Large intestine (tissue), 3 donors: ENCODE measurements around the gene TMOD1. TPM values are rescaled to one million over a fixed set of nuclear protein-coding genes. Genes with fewer than 3 reads are reported as not detected.
"Not testable (repeated sequence)": the region's sequence is repeated elsewhere in the genome, so short reads cannot be mapped to it uniquely, and the experiment has no call there.

Source experiments
- DNase-seq, 2 donors: peaks; one replicate each; pipeline versions ENCODE4 v3.0.0 to v3.0.0-alpha.2; 2013
- H3K27ac ChIP-seq: one replicate; pipeline ENCODE4 v1.5.1; 2013; ENCODE audit warnings: low read length
- H3K27me3 ChIP-seq: 2 replicates; pipeline ENCODE4 v1.6.1; 2013; ENCODE audit warnings: low read length; ENCODE audit not compliant: control insufficient read depth, insufficient read depth
- H3K36me3 ChIP-seq: 2 replicates; pipeline ENCODE4 v1.6.1; 2013; ENCODE audit warnings: low read length; ENCODE audit not compliant: control insufficient read depth, insufficient read depth
- H3K4me1 ChIP-seq: one replicate; pipeline ENCODE4 v1.6.1; 2013; ENCODE audit warnings: low read length; ENCODE audit not compliant: control insufficient read depth, insufficient read depth
- H3K4me3 ChIP-seq: one replicate; pipeline ENCODE4 v1.5.1; 2013; ENCODE audit warnings: low read length
- H3K9me3 ChIP-seq: one replicate; pipeline ENCODE4 v1.6.1; 2013; ENCODE audit warnings: mild to moderate bottlenecking, low read depth, low read length, moderate library complexity; ENCODE audit not compliant: control insufficient read depth
- WGBS: methylation state at CpG from one replicate; pipeline ENCODE4 v1.1.5; 2013; ENCODE audit warnings: low lambda C conversion rate; ENCODE audit not compliant: insufficient coverage; 5-methylcytosine and 5-hydroxymethylcytosine counted together
- polyA plus RNA-seq: library from polyadenylated mRNA; unstranded; fragments of 120-200 nt; gene quantifications from one replicate; pipeline ENCODE4 v1.2.1, GENCODE V29; 2013

Gene TMOD1
- polyA plus RNA-seq, 1 donor: 8.9 TPM

DNA sequence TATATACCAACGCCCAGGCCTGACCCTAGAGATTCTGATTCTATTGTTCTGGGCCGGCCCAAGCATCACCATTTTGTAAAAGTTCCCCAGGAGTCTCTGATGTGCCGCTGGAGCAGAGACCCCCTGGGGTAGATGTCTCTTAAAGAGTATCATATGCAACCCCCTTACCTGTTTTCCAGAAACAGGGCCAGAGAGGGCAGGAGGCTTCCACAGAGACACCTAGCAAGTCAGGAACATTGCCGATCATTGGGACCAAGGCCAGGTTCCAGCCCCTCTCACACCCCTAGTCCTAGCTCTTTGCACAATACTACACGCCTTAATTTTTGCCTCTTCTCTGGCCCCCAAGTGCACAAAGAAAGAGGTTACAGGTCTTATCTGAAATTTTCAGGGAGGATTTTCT, 63.8 kb downstream of the TMOD1 start:
- 100% methylated on average over 1 of the region's 5 CpGs for WGBS
- Histone ChIP-seq H3K27ac (no peak overlapping the region), H3K4me3 (no peak overlapping the region), H3K9me3 (no peaks in the 10 kb centered on the region), H3K36me3 (no peaks in the 10 kb centered on the region), H3K4me1 (peaks cover 2% of the 10 kb centered on the region), H3K27me3 (no peaks in the 10 kb centered on the region)
- DNase-seq: no peak

DNA sequence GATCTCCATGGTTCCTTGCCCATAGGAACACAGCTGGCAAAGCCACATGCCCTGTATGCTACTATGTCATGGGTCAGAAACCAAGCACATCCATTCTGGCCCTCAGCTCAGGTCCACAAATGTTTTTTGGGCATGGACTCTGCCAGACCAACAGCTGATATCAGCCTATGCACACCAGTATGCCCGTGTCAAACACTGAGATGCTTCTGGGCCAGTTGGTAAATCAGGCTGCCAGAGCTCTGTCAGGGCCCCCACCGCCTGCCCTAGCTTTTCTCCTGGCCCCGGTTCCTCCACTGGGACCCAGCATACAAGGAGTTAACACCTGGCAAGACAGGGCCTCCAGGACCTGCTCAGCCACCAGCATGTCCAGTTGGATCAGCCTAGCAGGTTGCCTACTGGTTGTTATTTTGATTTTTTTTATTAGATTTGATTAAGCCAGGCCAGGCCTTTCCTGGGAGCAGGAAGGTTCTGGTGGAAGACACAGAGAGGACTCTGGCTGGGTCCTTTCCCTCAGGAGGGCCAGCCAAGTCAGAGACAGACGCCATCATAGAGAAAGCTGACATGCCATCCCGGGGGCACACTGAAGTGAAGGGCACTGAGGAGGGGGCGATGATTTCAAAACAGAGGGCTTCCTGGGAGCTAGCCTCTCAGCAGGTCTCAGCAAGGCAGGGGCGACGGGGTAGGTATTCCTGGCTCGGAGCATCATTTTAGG, 65.9 kb downstream of the TMOD1 start:
- Histone ChIP-seq H3K27ac (no peak overlapping the region), H3K4me1 (peaks cover 2% of the 10 kb centered on the region), H3K27me3 (no peaks in the 10 kb centered on the region), H3K4me3 (no peak overlapping the region), H3K9me3 (no peaks in the 10 kb centered on the region), H3K36me3 (no peaks in the 10 kb centered on the region)
- WGBS: no CpG with 5 or more reads among the region's 9 CpGs
- DNase-seq: no peak

- Histone ChIP-seq H3K27ac (no peak overlapping the region), H3K27me3 (no peaks in the 10 kb centered on the region), H3K36me3 (no peaks in the 10 kb centered on the region), H3K4me1 (peaks cover 2% of the 10 kb centered on the region), H3K9me3 (no peaks in the 10 kb centered on the region), H3K4me3 (no peak overlapping the region)
- DNase-seq: no peak
- 60% methylated on average over 1 of the region's 4 CpGs for WGBS
Measured at GRCh38 chr9:97567894-97568202, 66.4 kb downstream of the TMOD1 start.

- Histone ChIP-seq H3K27ac (no peak overlapping the region), H3K4me1 (peaks cover 2% of the 10 kb centered on the region), H3K9me3 (no peaks in the 10 kb centered on the region), H3K36me3 (no peaks in the 10 kb centered on the region), H3K27me3 (no peaks in the 10 kb centered on the region), H3K4me3 (no peak overlapping the region)
- WGBS: 88% methylated on average over 1 of the region's 11 CpGs
- no peak for DNase-seq
Measured at GRCh38 chr9:97568461-97569275, 67.2 kb downstream of the TMOD1 start.

DNA sequence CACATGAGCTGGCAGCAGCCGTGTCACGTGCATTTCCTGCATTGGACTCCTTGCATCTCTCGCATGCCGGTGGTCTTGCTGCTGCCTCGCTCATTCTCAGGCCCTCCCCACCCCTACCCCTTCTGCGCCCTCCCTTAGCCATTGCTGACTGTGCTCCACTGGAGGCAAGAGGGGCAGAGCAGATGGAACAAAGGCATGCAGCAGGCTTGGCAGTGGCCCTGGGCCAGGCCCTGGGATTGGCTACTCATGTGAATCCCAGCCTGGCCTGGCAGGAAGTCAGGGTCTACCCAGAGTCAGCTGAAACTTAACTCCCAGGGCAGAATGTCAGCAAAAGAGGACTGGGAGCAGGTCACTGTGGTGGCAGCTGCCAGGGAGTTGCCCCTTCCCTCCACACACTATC, 69.4 kb downstream of the TMOD1 start:
- H3K36me3 ChIP-seq: no peaks in the 10 kb centered on the region
- no peaks in the 10 kb centered on the region for H3K9me3 ChIP-seq
- no peaks in the 10 kb centered on the region for H3K27me3 ChIP-seq
- no CpG with 5 or more reads among the region's 6 CpGs for WGBS
- H3K4me1 ChIP-seq: no peaks in the 10 kb centered on the region
- H3K4me3 ChIP-seq: no peak overlapping the region
- DNase-seq: no peak
- H3K27ac ChIP-seq: no peak overlapping the region

DNA sequence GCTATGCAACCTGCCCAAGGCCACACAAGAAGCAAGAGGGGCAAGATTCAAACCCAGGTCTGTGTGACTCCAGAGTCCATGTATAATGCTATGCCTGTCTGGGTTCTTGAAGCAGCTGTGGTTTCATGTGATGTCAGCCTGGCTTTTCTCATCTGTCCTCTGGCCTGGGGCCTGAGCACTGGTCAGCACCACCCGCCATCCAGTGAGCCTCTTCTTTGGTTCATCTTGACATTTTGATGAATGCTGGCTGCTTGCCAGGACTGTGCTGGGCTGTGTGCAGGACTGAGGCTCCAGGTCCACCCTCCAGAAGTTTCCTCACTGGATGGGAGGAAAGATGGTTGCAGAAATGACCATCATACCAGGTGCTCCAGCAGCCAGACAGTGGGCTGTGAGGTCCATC, 70.2 kb downstream of the TMOD1 start:
- no peak for DNase-seq
- no CpG with 5 or more reads among the region's 1 CpG for WGBS
- Histone ChIP-seq H3K36me3 (no peaks in the 10 kb centered on the region), H3K9me3 (no peaks in the 10 kb centered on the region), H3K4me3 (no peak overlapping the region), H3K27me3 (no peaks in the 10 kb centered on the region), H3K4me1 (no peaks in the 10 kb centered on the region), H3K27ac (no peak overlapping the region)

DNA sequence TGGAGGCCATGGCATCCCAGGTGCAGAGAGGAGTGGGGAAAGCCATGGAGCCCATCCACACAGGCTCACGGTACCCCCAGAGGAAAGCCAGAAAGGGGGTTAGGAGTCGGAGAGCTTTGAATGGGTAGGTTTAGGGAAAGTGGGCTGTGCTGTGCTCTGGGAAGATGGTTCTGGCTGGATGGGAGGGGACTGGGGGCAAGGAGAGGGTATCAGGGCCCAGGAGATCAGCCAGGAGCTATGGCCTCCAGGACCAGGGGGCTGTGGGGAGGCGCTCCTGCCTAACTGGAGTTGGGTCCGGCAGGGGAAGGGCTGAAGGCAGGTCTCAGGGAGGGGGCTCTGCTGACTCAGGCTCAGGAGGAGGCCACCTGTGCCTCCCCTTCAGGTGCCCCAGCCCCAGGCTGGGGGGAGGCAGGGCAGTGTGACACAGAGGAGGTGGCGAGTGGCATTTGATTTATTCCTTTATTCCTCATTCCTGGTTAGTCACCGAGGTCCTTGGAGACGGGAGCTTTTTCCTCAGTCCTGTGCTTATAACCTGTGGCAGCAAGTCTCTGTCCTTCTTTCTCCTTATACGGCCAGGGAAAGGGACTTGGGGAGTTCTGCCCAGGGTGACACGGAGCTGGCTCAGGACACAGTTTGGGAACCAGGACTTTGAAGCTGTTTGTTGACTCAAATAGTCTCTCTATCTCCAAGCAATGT, 70.9 kb downstream of the TMOD1 start:
- no peak for DNase-seq
- no peaks in the 10 kb centered on the region for H3K36me3 ChIP-seq
- WGBS: no CpG with 5 or more reads among the region's 9 CpGs
- no peaks in the 10 kb centered on the region for H3K9me3 ChIP-seq
- H3K4me1 ChIP-seq: no peaks in the 10 kb centered on the region
- no peak overlapping the region for H3K27ac ChIP-seq
- no peak overlapping the region for H3K4me3 ChIP-seq
- no peaks in the 10 kb centered on the region for H3K27me3 ChIP-seq

GRCh38 chr9:97572892-97573365, 71.5 kb downstream of the TMOD1 start:
- Histone ChIP-seq H3K9me3 (no peaks in the 10 kb centered on the region), H3K36me3 (no peaks in the 10 kb centered on the region), H3K4me1 (no peaks in the 10 kb centered on the region), H3K27me3 (no peaks in the 10 kb centered on the region), H3K27ac (no peak overlapping the region), H3K4me3 (no peak overlapping the region)
- WGBS: no CpG with 5 or more reads among the region's 6 CpGs
- DNase-seq: no peak

- Histone ChIP-seq H3K9me3 (no peaks in the 10 kb centered on the region), H3K27ac (no peak overlapping the region), H3K27me3 (no peaks in the 10 kb centered on the region), H3K36me3 (no peaks in the 10 kb centered on the region), H3K4me1 (no peaks in the 10 kb centered on the region), H3K4me3 (no peak overlapping the region)
- no CpG with 5 or more reads among the region's 5 CpGs for WGBS
- no peak for DNase-seq
Measured at GRCh38 chr9:97573482-97574073, 72.1 kb downstream of the TMOD1 start.

GRCh38 chr9:97574101-97574571, 72.7 kb downstream of the TMOD1 start:
- H3K4me1 ChIP-seq, H3K36me3 ChIP-seq, H3K4me3 ChIP-seq, DNase-seq, H3K27ac ChIP-seq, H3K9me3 ChIP-seq, H3K27me3 ChIP-seq: not testable (repeated sequence)
- no CpG with 5 or more reads among the region's 47 CpGs for WGBS
